Uterus (tissue), 2 donors: ENCODE measurements around the gene CDK4.

Experiments used
- POLR2A ChIP-seq, 2 donors: fragments of 450-650 bp; IDR thresholded peaks; one replicate each; pipeline ENCODE4 v1.6.1; 2016; ENCODE audit warnings: antibody characterized with exemption in 2 of 2, mild to moderate bottlenecking in 1 of 2, moderate library complexity in 1 of 2
- TF ChIP-seq, protein P1 (sequence below), 4 experiments: fragments of 200-600 bp in 2 of 4; fragments of 450-650 bp in 2 of 4; sonication (generic) in 2 of 4; IDR thresholded peaks; one replicate each; pipeline ENCODE4 v1.5.1; 2016 to 2019; ENCODE audit warnings: antibody characterized with exemption in 4 of 4, mild to moderate bottlenecking in 2 of 4, moderate library complexity in 1 of 4

DNA sequence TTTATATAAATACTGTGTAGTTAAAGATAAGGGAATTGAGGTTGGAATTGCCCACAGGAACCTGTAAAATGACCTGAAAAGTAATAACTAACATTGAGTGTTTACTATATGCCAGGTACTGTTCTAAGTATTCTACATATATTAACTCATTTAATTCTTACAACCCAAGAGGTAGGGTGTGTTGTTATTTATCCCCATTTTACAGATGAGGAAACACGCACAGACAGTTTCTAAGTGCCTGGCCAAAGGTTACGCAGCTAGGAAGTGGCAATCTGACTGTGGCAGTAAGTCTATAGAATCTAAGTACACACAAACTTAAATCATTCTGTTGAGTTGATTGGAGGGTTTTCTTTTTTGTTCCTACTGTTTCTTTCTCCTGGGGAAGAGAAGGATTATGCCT is 8.3 kb downstream of the CDK4 start:
- TF ChIP-seq, protein P1, sequence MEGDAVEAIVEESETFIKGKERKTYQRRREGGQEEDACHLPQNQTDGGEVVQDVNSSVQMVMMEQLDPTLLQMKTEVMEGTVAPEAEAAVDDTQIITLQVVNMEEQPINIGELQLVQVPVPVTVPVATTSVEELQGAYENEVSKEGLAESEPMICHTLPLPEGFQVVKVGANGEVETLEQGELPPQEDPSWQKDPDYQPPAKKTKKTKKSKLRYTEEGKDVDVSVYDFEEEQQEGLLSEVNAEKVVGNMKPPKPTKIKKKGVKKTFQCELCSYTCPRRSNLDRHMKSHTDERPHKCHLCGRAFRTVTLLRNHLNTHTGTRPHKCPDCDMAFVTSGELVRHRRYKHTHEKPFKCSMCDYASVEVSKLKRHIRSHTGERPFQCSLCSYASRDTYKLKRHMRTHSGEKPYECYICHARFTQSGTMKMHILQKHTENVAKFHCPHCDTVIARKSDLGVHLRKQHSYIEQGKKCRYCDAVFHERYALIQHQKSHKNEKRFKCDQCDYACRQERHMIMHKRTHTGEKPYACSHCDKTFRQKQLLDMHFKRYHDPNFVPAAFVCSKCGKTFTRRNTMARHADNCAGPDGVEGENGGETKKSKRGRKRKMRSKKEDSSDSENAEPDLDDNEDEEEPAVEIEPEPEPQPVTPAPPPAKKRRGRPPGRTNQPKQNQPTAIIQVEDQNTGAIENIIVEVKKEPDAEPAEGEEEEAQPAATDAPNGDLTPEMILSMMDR (IDR thresholded peaks at IDR 0.05), result no peak
- no peak for TF ChIP-seq POLR2A (IDR thresholded peaks at IDR 0.05)
